Tibial nerve (tissue), 4 donors: Measurements from ENCODE around the gene EGFR. TPM values are rescaled to one million over a fixed set of nuclear protein-coding genes. Genes with fewer than 3 reads are reported as not detected.

Source experiments
- DNase-seq, 2 donors: peaks; one replicate each; pipeline ENCODE4 v3.0.0-alpha.2; 2019; ENCODE audit warnings: low spot score in 2 of 2
- H3K27ac ChIP-seq, 4 donors: fragments of 200-600 bp; sonication (generic) in 3 of 4; one replicate each; pipeline ENCODE4 v1.5.1; 2017 to 2019; ENCODE audit warnings: mild to moderate bottlenecking in 1 of 4
- H3K27me3 ChIP-seq, 2 donors: fragments of 200-600 bp; sonication (generic) in 1 of 2; one replicate each; pipeline versions ENCODE4 v1.5.1 to v1.6.0; 2017 to 2019
- H3K36me3 ChIP-seq, 3 donors: fragments of 200-600 bp; sonication (generic); one replicate each; pipeline ENCODE4 v1.5.1; 2018 to 2019
- H3K4me1 ChIP-seq, 4 donors: fragments of 200-600 bp; sonication (generic) in 3 of 4; one replicate each; pipeline ENCODE4 v1.5.1; 2017 to 2019
- H3K4me3 ChIP-seq, 4 donors: fragments of 200-600 bp; sonication (generic) in 3 of 4; one replicate each; pipeline ENCODE4 v1.5.1; 2017 to 2019; ENCODE audit warnings: mild to moderate bottlenecking in 1 of 4, moderate library complexity in 1 of 4
- H3K9me3 ChIP-seq, 4 donors: fragments of 200-600 bp; sonication (generic) in 3 of 4; one replicate each; pipeline ENCODE4 v1.5.1; 2017 to 2019
- EP300 ChIP-seq, 2 donors: sonication (generic); formaldehyde crosslinking; IDR thresholded peaks; one replicate each; pipeline ENCODE4 v1.6.1; 2017; ENCODE audit warnings: antibody characterized with exemption in 2 of 2, mild to moderate bottlenecking in 1 of 2
- POLR2A ChIP-seq, 2 donors: fragments of 450-650 bp; IDR thresholded peaks; one replicate each; pipeline ENCODE4 v1.6.1; 2017; ENCODE audit warnings: antibody characterized with exemption in 2 of 2, mild to moderate bottlenecking in 2 of 2, moderate library complexity in 2 of 2
- WGBS, 2 donors: methylation state at CpG; one replicate each; pipeline ENCODE4 v1.1.5; 2018; 5-methylcytosine and 5-hydroxymethylcytosine counted together
- total RNA-seq, 4 donors: library from RNA; depleted of rRNA; stranded (reverse); fragments of >200 nt; gene quantifications; one replicate each; pipeline ENCODE4 v1.1.0, GENCODE V29; 2016
- TF ChIP-seq, protein P1 (sequence below), 5 experiments: fragments of 200-600 bp in 3 of 5; fragments of 450-650 bp in 2 of 5; sonication (generic) in 3 of 5; IDR thresholded peaks; one replicate each; pipeline ENCODE4 v1.5.1; 2016 to 2019; ENCODE audit warnings: antibody characterized with exemption in 5 of 5, mild to moderate bottlenecking in 3 of 5, moderate library complexity in 2 of 5

Gene EGFR
- total RNA-seq, 4 donors from 2014 or later = 72.3 to 136 (median 127) TPM

DNA sequence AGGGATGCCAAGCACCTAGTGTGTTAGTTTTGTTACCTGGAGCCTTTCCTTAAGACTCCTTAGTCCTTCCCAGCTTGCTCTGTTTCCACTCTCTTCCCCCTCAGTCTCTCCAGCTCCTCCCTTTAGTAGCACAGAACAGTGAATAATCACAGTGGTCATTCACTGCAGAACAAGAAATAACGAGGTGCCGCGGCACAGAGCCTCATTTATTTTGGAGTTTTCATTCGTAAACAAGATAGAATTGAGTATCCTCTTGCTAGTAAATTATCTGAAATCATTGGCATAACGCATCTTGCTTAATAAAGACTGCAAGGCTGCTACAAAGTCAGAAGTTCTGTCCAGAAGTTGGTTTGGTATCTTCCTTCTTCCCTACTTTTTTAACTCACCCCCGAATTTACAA is 217.0 kb downstream of the EGFR start:
- H3K4me1 ChIP-seq = no peaks in the 10 kb centered on the region
- no peaks in the 10 kb centered on the region for H3K9me3 ChIP-seq
- TF ChIP-seq, protein P1, sequence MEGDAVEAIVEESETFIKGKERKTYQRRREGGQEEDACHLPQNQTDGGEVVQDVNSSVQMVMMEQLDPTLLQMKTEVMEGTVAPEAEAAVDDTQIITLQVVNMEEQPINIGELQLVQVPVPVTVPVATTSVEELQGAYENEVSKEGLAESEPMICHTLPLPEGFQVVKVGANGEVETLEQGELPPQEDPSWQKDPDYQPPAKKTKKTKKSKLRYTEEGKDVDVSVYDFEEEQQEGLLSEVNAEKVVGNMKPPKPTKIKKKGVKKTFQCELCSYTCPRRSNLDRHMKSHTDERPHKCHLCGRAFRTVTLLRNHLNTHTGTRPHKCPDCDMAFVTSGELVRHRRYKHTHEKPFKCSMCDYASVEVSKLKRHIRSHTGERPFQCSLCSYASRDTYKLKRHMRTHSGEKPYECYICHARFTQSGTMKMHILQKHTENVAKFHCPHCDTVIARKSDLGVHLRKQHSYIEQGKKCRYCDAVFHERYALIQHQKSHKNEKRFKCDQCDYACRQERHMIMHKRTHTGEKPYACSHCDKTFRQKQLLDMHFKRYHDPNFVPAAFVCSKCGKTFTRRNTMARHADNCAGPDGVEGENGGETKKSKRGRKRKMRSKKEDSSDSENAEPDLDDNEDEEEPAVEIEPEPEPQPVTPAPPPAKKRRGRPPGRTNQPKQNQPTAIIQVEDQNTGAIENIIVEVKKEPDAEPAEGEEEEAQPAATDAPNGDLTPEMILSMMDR (IDR thresholded peaks at IDR 0.05) = no peak
- TF ChIP-seq EP300 (IDR thresholded peaks at IDR 0.05) (no peak), POLR2A (IDR thresholded peaks at IDR 0.05) (no peak)
- H3K27me3 ChIP-seq = no peaks in the 10 kb centered on the region
- DNase-seq = no peak
- H3K4me3 ChIP-seq = no peak overlapping the region
- WGBS, 2 donors = 55 to 61% methylated on average over 6 of the region's 6 CpGs
- no peak overlapping the region for H3K27ac ChIP-seq
- no peaks in the 10 kb centered on the region for H3K36me3 ChIP-seq

DNA sequence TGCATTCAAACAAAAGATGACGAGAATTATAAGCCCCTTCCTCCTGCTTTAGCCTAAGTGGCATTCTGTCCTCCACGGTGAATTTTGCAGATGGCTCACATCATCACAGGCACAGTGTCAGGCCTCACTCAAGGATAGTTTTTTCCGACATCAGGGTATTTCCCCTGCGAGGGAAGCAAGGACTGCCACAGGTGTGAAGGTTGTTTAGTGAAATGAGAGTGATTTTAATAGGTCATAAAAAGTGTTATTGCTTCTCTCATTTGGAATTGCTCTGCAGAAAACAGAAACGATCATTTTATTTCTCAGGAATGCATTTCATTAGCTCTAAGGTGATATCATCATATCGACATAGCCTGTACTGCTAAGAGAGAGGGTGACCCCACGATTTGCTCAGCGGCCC is 217.7 kb downstream of the EGFR start:
- Histone ChIP-seq H3K27me3 (no peaks in the 10 kb centered on the region), H3K4me3 (no peak overlapping the region), H3K27ac (no peak overlapping the region), H3K36me3 (no peaks in the 10 kb centered on the region), H3K4me1 (no peaks in the 10 kb centered on the region), H3K9me3 (no peaks in the 10 kb centered on the region)
- WGBS, 2 donors = 79 to 83% methylated on average over 8 of the region's 8 CpGs
- TF ChIP-seq, protein P1 (IDR thresholded peaks at IDR 0.05) = no peak
- TF ChIP-seq POLR2A (IDR thresholded peaks at IDR 0.05) (no peak), EP300 (IDR thresholded peaks at IDR 0.05) (no peak)
- DNase-seq = no peak

- no peaks in the 10 kb centered on the region for H3K9me3 ChIP-seq
- H3K4me3 ChIP-seq = no peak overlapping the region
- TF ChIP-seq EP300 (IDR thresholded peaks at IDR 0.05) (no peak), POLR2A (IDR thresholded peaks at IDR 0.05) (no peak)
- TF ChIP-seq, protein P1 (IDR thresholded peaks at IDR 0.05) = no peak
- H3K4me1 ChIP-seq = no peaks in the 10 kb centered on the region
- no peak for DNase-seq
- no peaks in the 10 kb centered on the region for H3K27me3 ChIP-seq
- no peak overlapping the region for H3K27ac ChIP-seq
- H3K36me3 ChIP-seq = no peaks in the 10 kb centered on the region
- 65 to 69% methylated on average over 12 to 14 of the region's 15 CpGs for WGBS, 2 donors
Measured at GRCh38 chr7:55237156-55237893, 218.5 kb downstream of the EGFR start.

- no peak for DNase-seq
- H3K4me1 ChIP-seq = no peaks in the 10 kb centered on the region
Measured at GRCh38 chr7:55239406-55239805, 220.6 kb downstream of the EGFR start.

More at GRCh38 chr7:55239406-55239805, 220.6 kb downstream of the EGFR start:
- no peak overlapping the region for H3K27ac ChIP-seq
- H3K9me3 ChIP-seq = no peaks in the 10 kb centered on the region
- H3K4me3 ChIP-seq = no peak overlapping the region
- no peak for TF ChIP-seq POLR2A (IDR thresholded peaks at IDR 0.05)
- TF ChIP-seq EP300 (IDR thresholded peaks at IDR 0.05) = no peak
- TF ChIP-seq, protein P1 (IDR thresholded peaks at IDR 0.05) = no peak
- H3K36me3 ChIP-seq = no peaks in the 10 kb centered on the region
- 67 to 69% methylated on average over 3 of the region's 3 CpGs for WGBS, 2 donors
- no peaks in the 10 kb centered on the region for H3K27me3 ChIP-seq
